ENCODE results near the gene CCL16.
A peak's percentile ranks its signal among the peaks of the same experiment; 100 is the strongest.

Gene CCL16

DNA sequence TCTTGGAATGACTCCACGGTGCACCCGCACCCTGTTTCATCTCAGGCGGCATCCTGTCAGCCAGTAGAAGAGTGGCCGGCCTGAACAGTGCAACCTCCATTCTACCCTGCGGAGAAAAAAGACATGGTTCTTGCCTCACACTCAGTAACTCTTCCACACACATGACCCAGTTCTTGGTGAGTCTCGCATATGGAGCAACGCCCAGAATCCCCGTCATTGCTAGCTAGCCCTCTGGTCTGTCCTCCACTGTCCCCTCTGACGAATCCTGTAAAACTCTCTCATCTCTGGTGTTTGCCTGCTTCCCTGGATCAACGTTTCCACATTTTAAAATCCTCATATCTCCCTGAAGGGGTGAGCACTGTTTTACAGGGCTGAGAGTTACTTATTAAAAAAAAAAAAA is 46.5 kb downstream of the CCL16 start:
- no peak for DNase-seq (ENCODE audit: low read depth)

DNA sequence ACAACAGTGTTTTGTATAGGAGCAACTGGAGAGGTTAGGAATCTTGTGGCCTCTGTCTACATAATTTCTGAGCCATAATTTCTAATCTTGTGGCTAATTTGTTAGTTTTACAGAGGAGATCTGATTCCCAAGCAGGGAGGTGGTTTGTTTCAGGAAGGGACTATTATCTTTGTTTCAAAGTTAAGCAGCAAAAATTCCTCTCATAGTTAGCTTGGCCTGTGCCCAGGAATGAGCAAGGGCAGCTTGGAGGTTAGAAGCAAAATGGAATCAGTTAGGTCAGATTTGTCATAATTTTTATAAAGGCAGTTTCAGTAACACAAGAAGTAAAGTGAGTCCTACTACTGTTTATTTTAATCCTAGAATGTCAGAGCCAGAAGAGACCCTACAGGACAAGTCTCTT is 48.7 kb downstream of the CCL16 start:
- no peak for DNase-seq (ENCODE audit: low read depth)

DNA sequence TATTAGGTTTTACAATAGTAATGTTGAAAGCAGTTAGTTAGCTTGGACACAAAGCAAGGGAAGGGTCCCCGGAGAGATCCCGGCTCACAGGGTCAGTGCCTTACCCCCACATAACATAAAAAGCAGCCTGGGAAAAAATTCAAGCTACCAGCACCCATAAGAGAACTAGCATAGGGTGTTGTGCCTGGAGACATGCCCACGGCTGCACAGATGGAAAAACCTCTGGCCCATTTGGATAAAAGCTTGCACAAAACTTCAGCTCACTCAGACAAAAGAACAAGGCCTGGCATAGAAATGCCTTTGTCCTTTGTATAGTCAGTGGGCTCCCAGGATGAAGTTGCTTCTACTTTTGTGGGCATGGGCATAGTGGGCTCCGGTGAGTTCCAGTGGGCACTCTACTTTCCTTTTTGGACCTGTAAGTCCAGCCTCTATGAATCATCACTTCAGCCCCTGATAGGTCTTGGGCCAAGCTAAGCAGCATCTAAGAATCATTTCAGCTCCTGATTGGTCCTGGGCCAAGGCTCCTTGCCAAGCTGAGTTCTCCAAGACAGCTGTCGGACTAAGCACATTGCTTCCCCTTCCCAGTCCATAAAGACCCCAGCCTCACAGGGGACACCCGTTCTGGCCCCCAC is 49.4 kb downstream of the CCL16 start:
- DNase-seq (ENCODE audit: low read depth), result peak; percentile 8

DNA sequence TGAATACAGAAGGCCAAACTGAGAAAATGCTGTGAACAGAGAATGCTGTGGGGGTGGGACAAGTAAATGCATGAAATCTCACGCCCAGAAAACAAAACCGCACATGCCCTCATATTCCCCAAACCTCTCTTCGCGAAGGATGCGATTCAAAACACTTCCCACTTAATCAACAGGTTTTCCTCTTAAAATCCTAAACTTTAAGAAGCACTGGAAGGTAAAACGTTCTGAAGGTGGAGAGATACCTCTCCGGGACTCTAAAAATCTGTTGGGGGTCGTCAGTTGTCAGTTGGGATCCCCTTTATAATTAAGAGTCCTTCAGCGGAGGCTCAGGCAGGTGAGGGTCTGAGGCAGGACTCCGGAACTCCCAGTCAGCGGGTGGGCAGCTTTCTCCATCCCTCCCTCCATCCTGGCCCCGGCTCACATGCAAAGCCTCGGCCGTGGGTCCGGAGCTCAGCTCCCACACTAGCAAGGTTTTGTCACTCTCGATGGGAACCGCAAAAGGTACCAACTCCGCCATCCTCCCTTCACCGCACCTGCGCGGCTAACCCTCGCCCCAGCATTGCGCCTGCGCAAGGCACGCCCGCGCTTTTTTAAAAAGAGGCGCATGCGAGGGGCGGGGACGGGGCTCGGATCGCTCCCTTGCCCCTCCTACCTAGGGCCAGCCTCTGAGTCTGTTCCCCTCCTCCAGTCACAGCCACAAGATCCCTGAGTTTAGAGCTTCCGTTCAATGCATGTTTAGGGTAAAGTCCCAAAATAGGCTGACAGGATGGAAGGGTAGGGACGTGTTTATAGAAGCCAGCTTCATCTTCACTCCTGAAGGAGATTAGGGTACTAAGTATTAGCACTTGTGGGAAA is 50.9 kb downstream of the CCL16 start, which contains the start of gene RDM1:
Gene RDM1 (minus strand): TSS at position 563 of the 855 bp plus-strand sequence. CDS start 46 bp downstream, at position 517.
- peak; percentile 7 for DNase-seq (ENCODE audit: low read depth)

DNA sequence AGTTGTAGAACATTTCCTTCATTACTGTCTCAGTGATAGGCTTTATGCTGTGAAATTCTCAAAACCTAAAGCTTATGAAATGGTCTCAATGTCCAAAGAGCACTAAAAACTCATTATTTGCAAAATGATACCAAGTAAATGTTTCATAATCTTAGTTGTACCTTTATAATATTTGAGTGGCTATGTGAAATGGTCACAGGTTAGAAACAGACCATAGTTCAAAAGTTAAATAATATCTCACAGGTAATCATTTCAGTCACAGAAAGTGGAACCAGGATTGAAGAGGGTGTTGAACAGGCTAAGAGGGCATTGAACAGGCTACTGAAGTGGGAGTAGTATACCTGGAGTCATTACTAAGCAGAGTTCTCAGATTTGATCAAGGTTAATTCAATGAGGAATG is 53.6 kb downstream of the CCL16 start:
- no peak for DNase-seq (ENCODE audit: low read depth)

All from amniotic epithelial cell (primary cell).